B cell (primary cell): ENCODE results near the gene FBXW5. TPM values are rescaled to one million over a fixed set of nuclear protein-coding genes. Genes with fewer than 3 reads are reported as not detected.

Experiments used
- ATAC-seq: fragments of 200-7000 bp; cut with Tn5 transposase; one replicate; pipeline ENCODE4 v1.10.0; 2021; ENCODE audit warnings: low read depth, mild to moderate bottlenecking, moderate number of reproducible peaks, moderate library complexity
- CTCF ChIA-PET: fragments of 350-600 bp; sonication (Branson Sonifier 250); formaldehyde crosslinking; loops from one replicate; lab custom pipeline; 2021; ENCODE audit warnings: antibody characterized with exemption, inconsistent platforms; lab: Charles Lee
- POLR2A ChIA-PET: fragments of 350-600 bp; sonication (Branson Sonifier 250); formaldehyde crosslinking; loops from one replicate; lab custom pipeline; 2021; ENCODE audit warnings: antibody characterized with exemption; lab: Charles Lee
- DNase-seq: peaks from one replicate; pipeline ENCODE4 v3.0.0; 2013
- H2AFZ ChIP-seq: 2 replicates; pipeline ENCODE4 v1.6.1; 2012; ENCODE audit warnings: mild to moderate bottlenecking, low read depth, low read length; ENCODE audit not compliant: insufficient read depth, poor library complexity, severe bottlenecking
- H3K27ac ChIP-seq, 2 donors: 1 replicate in 1 of 2; 2 replicates in 1 of 2; pipeline ENCODE4 v1.5.1; 2012 to 2013; ENCODE audit warnings: low read length in 2 of 2, mild to moderate bottlenecking in 2 of 2, moderate library complexity in 1 of 2
- H3K27me3 ChIP-seq, 4 experiments: fragments of 200-600 bp in 1 of 4; sonication (generic) in 1 of 4; replicated peaks in 1 of 4; 1 replicate in 2 of 4; 2 replicates in 2 of 4; pipeline versions ENCODE4 v1.6.1 to v1.7.0; 2013 to 2016; ENCODE audit warnings: low read length in 3 of 4, mild to moderate bottlenecking in 2 of 4, mixed read lengths in 1 of 4, moderate library complexity in 1 of 4; ENCODE audit not compliant: insufficient read depth in 4 of 4, control insufficient read depth in 3 of 4; ENCODE audit errors: control extremely low read depth in 1 of 4
- H3K36me3 ChIP-seq, 2 experiments: replicated peaks in 1 of 2; 1 replicate in 1 of 2; 2 replicates in 1 of 2; pipeline versions ENCODE4 v1.6.1 to v1.7.1; 2013; ENCODE audit warnings: low read length in 1 of 2; ENCODE audit not compliant: insufficient read depth in 2 of 2, control insufficient read depth in 1 of 2; ENCODE audit errors: control extremely low read depth in 1 of 2, extremely low read depth in 1 of 2
- H3K4me1 ChIP-seq, 2 donors: fragments of 200-600 bp in 1 of 2; sonication (generic) in 1 of 2; 1 replicate in 1 of 2; 2 replicates in 1 of 2; pipeline versions ENCODE4 v1.5.1 to v1.6.1; 2013 to 2017; ENCODE audit warnings: low read length in 2 of 2; ENCODE audit not compliant: control insufficient read depth in 2 of 2, insufficient read depth in 2 of 2
- H3K4me2 ChIP-seq: replicated peaks from 2 replicates; pipeline ENCODE3; 2012; ENCODE audit warnings: mild to moderate bottlenecking, low read depth, low read length; ENCODE audit not compliant: poor library complexity, severe bottlenecking
- H3K4me3 ChIP-seq, 5 experiments: fragments of 200-600 bp in 1 of 5; sonication (generic) in 1 of 5; 1 replicate in 3 of 5; 2 replicates in 2 of 5; pipeline versions ENCODE4 v1.5.1 to v1.7.0; 2011 to 2016; ENCODE audit warnings: low read length in 4 of 5, mild to moderate bottlenecking in 4 of 5, low read depth in 2 of 5, control low read depth in 1 of 5, moderate library complexity in 1 of 5; ENCODE audit not compliant: insufficient read depth in 1 of 5; ENCODE audit errors: control extremely low read depth in 1 of 5, extremely low read depth in 1 of 5
- H3K79me2 ChIP-seq: fragments of 200-600 bp; sonication (generic); one replicate; pipeline ENCODE4 v1.6.0; 2016; ENCODE audit warnings: low read length; ENCODE audit not compliant: control insufficient read depth, insufficient read depth
- H3K9ac ChIP-seq: fragments of 200-600 bp; sonication (generic); 2 replicates; pipeline ENCODE4 v1.6.1; 2017; ENCODE audit warnings: mild to moderate bottlenecking, low read length, moderate library complexity
- H3K9me3 ChIP-seq, 3 donors: one replicate each; pipeline versions ENCODE4 v1.6.1 to v1.7.1; 2013; ENCODE audit warnings: low read length in 2 of 3; ENCODE audit not compliant: control insufficient read depth in 2 of 3, insufficient read depth in 1 of 3; ENCODE audit errors: control extremely low read depth in 1 of 3
- H4K20me1 ChIP-seq: 2 replicates; pipeline ENCODE4 v1.6.0; 2012; ENCODE audit warnings: mild to moderate bottlenecking, low read length; ENCODE audit not compliant: insufficient read depth, control insufficient read depth, poor library complexity, severe bottlenecking
- H3K27ac Mint-ChIP-seq: one replicate; pipeline ENCODE4 v1.8.0; 2021; ENCODE audit warnings: mixed read lengths
- H3K27me3 Mint-ChIP-seq: one replicate; pipeline ENCODE4 v1.8.0; 2021; ENCODE audit warnings: mixed read lengths
- H3K4me1 Mint-ChIP-seq: one replicate; pipeline ENCODE4 v1.8.0; 2021; ENCODE audit warnings: mixed read lengths
- H3K4me3 Mint-ChIP-seq: one replicate; pipeline ENCODE4 v1.8.0; 2021; ENCODE audit warnings: mixed read lengths
- H3K9me3 Mint-ChIP-seq: one replicate; pipeline ENCODE4 v1.8.0; 2022; ENCODE audit warnings: mixed read lengths; ENCODE audit not compliant: insufficient read depth
- CTCF ChIP-seq: fragments of 200-600 bp; IDR thresholded peaks from one replicate; pipeline ENCODE4 v1.8.0; 2022; ENCODE audit warnings: antibody characterized with exemption, mild to moderate bottlenecking
- EZH2 ChIP-seq: IDR thresholded peaks from 2 replicates; pipeline ENCODE4 v1.6.1; 2012; ENCODE audit warnings: borderline replicate concordance, low read depth, mild to moderate bottlenecking, moderate library complexity, low read length; ENCODE audit not compliant: insufficient read depth, poor library complexity, severe bottlenecking
- WGBS: methylation state at CpG from one replicate; pipeline ENCODE4 v1.1.5; 2013; ENCODE audit warnings: missing lambda C conversion rate; ENCODE audit not compliant: insufficient coverage; 5-methylcytosine and 5-hydroxymethylcytosine counted together
- intact Hi-C: fragments of 100-400 bp; cut with micrococcal nuclease; formaldehyde crosslinking; loops from one replicate; pipeline ENCODE4 v1.10.0; 2022
- polyA plus RNA-seq: library from polyadenylated mRNA; depleted of rRNA; stranded (reverse); fragments of >200 nt; gene quantifications from 2 replicates; pipeline ENCODE4 v1.2.3, GENCODE V29; 2012
- total RNA-seq, 2 donors: library from RNA; stranded (reverse); fragments of 120-200 nt in 1 of 2; gene quantifications; 1 replicate in 1 of 2; 2 replicates in 1 of 2; pipeline versions ENCODE4 v1.2.3 to v1.2.4, GENCODE V29; 2013 to 2022

The FBXW5 gene
- total and polyA plus RNA-seq, 2 donors (not counting 1 experiment from before 2014, with no cell fraction given) = 99.6 to 195 TPM

GRCh38 chr9:136973618-136974617 lies 29.4 kb upstream of the FBXW5 start:
- H3K4me1 Mint-ChIP-seq = peaks cover 5% of the 10 kb centered on the region
- Histone ChIP-seq H3K4me3 (no peak overlapping the region), H3K9ac (no peak overlapping the region), H3K4me2 (no peak overlapping the region), H4K20me1 (no peaks in the 10 kb centered on the region), H3K27me3 (peaks cover 0 to 30% (median 4%) of the 10 kb centered on the region in 4 experiments), H3K4me1 (peaks cover 3 to 5% of the 10 kb centered on the region in 2 donors), H2AFZ (no peak overlapping the region), H3K79me2 (no peaks in the 10 kb centered on the region), H3K27ac (no peak overlapping the region), H3K9me3 (peaks cover 0 to 4% (median 0%) of the 10 kb centered on the region in 3 donors), H3K36me3 (no peaks in the 10 kb centered on the region)
- TF ChIP-seq CTCF (no peak), EZH2 (no peak)
- no peaks in the 10 kb centered on the region for H3K9me3 Mint-ChIP-seq
- intact Hi-C loops = no loop called here
- WGBS = 91% methylated on average over 28 of the region's 29 CpGs
- DNase-seq = no peak
- H3K27me3 Mint-ChIP-seq = peaks cover 6% of the 10 kb centered on the region
- ChIA-PET CTCF (no interaction called here), POLR2A (no interaction called here)
- ATAC-seq = no peak
- no peak overlapping the region for H3K27ac Mint-ChIP-seq
- H3K4me3 Mint-ChIP-seq = no peak overlapping the region

DNA sequence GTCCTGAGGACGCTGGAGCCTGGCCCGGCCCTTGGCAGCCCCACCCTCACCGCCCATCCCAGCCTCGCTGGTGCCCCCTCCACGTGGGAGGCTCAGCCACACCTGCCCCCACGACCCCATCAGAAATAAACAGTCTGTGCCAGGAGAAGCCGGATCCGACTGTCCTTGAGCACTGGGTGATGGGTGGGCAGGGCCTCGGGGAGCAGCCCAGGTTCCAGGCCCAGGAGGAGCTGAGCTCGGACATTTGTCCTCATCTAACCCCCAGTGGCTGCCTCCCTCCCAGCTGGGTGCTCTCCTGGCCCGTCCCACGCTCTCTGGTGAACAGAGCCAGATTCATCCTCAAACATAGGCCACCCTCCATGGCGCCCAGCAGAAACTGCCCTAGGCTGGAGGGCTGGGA lies 28.2 kb upstream of the FBXW5 start:
- Mint-ChIP-seq H3K4me1 (peaks cover 4% of the 10 kb centered on the region), H3K9me3 (no peaks in the 10 kb centered on the region), H3K27ac (no peak overlapping the region), H3K4me3 (no peak overlapping the region), H3K27me3 (peaks cover 6% of the 10 kb centered on the region)
- no peak for TF ChIP-seq CTCF
- TF ChIP-seq EZH2 = no peak
- H3K27ac ChIP-seq = no peak overlapping the region
- H3K4me1 ChIP-seq = no peaks in the 10 kb centered on the region
- WGBS = 76% methylated on average over 12 of the region's 13 CpGs
- peaks cover 0 to 23% (median 3%) of the 10 kb centered on the region in 4 experiments for H3K27me3 ChIP-seq
- ATAC-seq (no peak), DNase-seq (no peak)
- H3K36me3 ChIP-seq = no peaks in the 10 kb centered on the region
- H4K20me1 ChIP-seq = no peaks in the 10 kb centered on the region
- no peak overlapping the region for H3K4me3 ChIP-seq
- no peaks in the 10 kb centered on the region for H3K9me3 ChIP-seq
- no peak overlapping the region for H3K4me2 ChIP-seq
- no peak overlapping the region for H3K9ac ChIP-seq
- ChIA-PET CTCF (no interaction called here), POLR2A (no interaction called here)
- intact Hi-C loops = no loop called here
- no peaks in the 10 kb centered on the region for H3K79me2 ChIP-seq
- no peak overlapping the region for H2AFZ ChIP-seq
